Cardiac muscle cell (in vitro differentiated cells and primary cell): ENCODE measurements around the gene THNSL1. TPM values are rescaled to one million over a fixed set of nuclear protein-coding genes. Genes with fewer than 3 reads are reported as not detected.

Experiments used
- DNase-seq, 2 donors: peaks; one replicate each; pipeline versions ENCODE4 v3.0.0 to v3.0.0-alpha.2; 2010 to 2017; ENCODE audit warnings: low read depth in 1 of 2, low spot score in 1 of 2
- H3K27ac ChIP-seq: fragments of 200-600 bp; sonication (generic); 2 replicates; pipeline ENCODE4 v1.5.1; 2016
- H3K27me3 ChIP-seq: fragments of 200-600 bp; sonication (generic); 2 replicates; pipeline ENCODE4 v1.6.0; 2016; ENCODE audit warnings: control low read depth
- H3K36me3 ChIP-seq: fragments of 200-600 bp; sonication (generic); 2 replicates; pipeline ENCODE4 v1.5.1; 2016; ENCODE audit warnings: control low read depth
- H3K4me1 ChIP-seq: fragments of 200-600 bp; sonication (generic); 2 replicates; pipeline ENCODE4 v1.8.1; 2017; ENCODE audit warnings: low read depth, mild to moderate bottlenecking, mixed run types
- H3K4me3 ChIP-seq: fragments of 200-600 bp; sonication (generic); 2 replicates; pipeline ENCODE4 v1.5.1; 2016; ENCODE audit warnings: mild to moderate bottlenecking
- H3K9me3 ChIP-seq: fragments of 200-600 bp; sonication (generic); 2 replicates; pipeline ENCODE4 v1.5.1; 2017; ENCODE audit warnings: low read depth, mild to moderate bottlenecking, control low read depth
- CTCF ChIP-seq: IDR thresholded peaks from 2 replicates; pipeline ENCODE4 v1.5.1; 2012; ENCODE audit warnings: low read depth, mild to moderate bottlenecking, low read length
- polyA plus RNA-seq: library from polyadenylated mRNA; unstranded; fragments of >200 nt; fragmentation: Nextera tagmentation; extraction: Ambion mirVana; gene quantifications from 2 replicates; pipeline ENCODE4 v1.2.1, GENCODE V29; 2016
- total RNA-seq: library from RNA; depleted of rRNA; stranded (reverse); fragments of >200 nt; gene quantifications from 2 replicates; pipeline ENCODE4 v1.2.3, GENCODE V29; 2016

The THNSL1 gene
- total and polyA plus RNA-seq, 2 experiments from 2014 or later = 3.9 to 6.9 TPM

- TF ChIP-seq CTCF = no peak
- DNase-seq = no peak
- H3K4me3 ChIP-seq = no peak overlapping the region
Observed at GRCh38 chr10:25072786-25073185, 56.4 kb downstream of the THNSL1 start.

GRCh38 chr10:25075825-25076224 is 59.4 kb downstream of the THNSL1 start:
- no peaks in the 10 kb centered on the region for H3K9me3 ChIP-seq
- no peak overlapping the region for H3K27ac ChIP-seq
- TF ChIP-seq CTCF = no peak
- peaks cover 8% of the 10 kb centered on the region for H3K4me1 ChIP-seq
- H3K4me3 ChIP-seq = no peak overlapping the region
- DNase-seq = no peak
- H3K27me3 ChIP-seq = no peaks in the 10 kb centered on the region
- H3K36me3 ChIP-seq = no peaks in the 10 kb centered on the region

More at GRCh38 chr10:25072786-25073185, 56.4 kb downstream of the THNSL1 start:
- Histone ChIP-seq H3K27me3 (no peaks in the 10 kb centered on the region), H3K27ac (no peak overlapping the region), H3K4me1 (no peaks in the 10 kb centered on the region), H3K9me3 (no peaks in the 10 kb centered on the region), H3K36me3 (no peaks in the 10 kb centered on the region)

Other genes with a start within 250 kb of the THNSL1 start
- gene PRTFDC1, start 64.0 kb upstream of the THNSL1 start, total RNA-seq = 1.9 and 3.8 TPM in 2 replicates
- 3.1 and 10.2 TPM in 2 replicates for gene PRTFDC1, start 64.0 kb upstream of the THNSL1 start, polyA plus RNA-seq
- gene ENKUR, start 454 bp upstream of the THNSL1 start, total RNA-seq = not detected in 2 replicates
- gene ENKUR, start 454 bp upstream of the THNSL1 start, polyA plus RNA-seq = 0.14 and 0.15 TPM in 2 replicates
- 0.18 and 0.28 TPM in 2 replicates for gene GPR158, start 158.4 kb downstream of the THNSL1 start, total RNA-seq
- 0.61 TPM in 1 of 2 replicates, not detected in the other for gene GPR158, start 158.4 kb downstream of the THNSL1 start, polyA plus RNA-seq